NCI-H1092 (cell line): ENCODE measurements around the gene HOXB5.
A peak's percentile ranks its signal among the peaks of the same experiment; 100 is the strongest.

Experiments
- DNase-seq: peaks from one replicate; lab custom pipeline; 2025; lab: John Stamatoyannopoulos, UW

HOXB5 gene

DNA sequence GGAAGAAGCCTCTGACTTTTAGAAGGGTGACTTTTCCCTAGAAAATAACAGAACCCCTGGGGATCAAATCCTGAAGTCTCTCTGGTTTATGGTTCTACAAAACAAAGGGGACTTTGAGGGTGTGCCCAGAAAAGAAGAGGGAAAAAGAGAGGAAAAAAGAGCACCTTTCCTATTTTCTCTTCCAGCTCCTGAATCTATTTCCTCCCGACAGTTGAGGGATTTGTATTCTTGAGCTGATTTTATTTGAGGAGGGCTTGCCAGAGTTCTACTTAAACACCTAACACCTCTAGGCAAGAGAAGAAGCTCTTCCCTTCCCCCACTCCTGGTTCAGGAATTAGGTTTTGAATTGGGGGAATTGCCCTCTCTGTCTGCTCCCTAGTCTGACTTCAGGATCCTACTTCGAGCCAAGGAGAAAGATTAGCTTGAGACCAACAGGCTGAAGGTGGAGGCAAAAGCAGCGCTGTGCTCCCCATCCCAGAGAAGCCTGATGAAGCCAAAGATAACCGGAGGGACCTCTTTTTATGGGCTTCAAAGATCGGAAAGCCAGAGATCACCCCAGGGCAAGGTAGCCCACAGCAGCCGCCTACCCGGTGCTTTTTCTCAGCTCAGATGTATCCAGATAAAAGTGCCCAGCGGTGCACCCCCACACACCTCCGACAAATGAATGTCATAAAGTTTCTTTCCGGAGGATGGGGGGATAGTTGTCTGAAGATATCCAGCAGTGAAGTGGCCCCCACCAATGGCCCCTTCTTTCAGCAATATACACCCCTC lies 4.3 kb downstream of the HOXB5 start:
- no peak for DNase-seq

- no peak for DNase-seq
Measured at GRCh38 chr17:48588528-48588927, 5.1 kb downstream of the HOXB5 start.

DNA sequence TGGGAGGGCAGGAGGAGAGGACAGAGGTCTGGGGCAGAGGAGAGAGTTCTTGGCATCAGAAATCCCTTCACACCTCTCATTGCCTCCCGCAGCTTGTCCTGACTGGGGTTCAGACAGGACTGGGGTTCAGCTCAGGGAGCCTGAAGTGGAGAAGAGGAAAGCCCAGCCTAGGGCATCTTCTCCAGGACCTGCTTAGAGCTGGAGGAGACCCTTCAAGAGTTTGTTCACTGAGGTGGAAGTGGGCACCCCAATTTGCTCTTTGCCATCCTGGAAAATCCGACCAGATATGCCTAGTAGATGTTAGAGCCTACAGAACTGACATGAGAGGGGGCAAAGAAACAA lies 5.5 kb downstream of the HOXB5 start:
- no peak for DNase-seq

- DNase-seq: peak; percentile 96
Measured at GRCh38 chr17:48587276-48588073, 6.1 kb downstream of the HOXB5 start.

DNA sequence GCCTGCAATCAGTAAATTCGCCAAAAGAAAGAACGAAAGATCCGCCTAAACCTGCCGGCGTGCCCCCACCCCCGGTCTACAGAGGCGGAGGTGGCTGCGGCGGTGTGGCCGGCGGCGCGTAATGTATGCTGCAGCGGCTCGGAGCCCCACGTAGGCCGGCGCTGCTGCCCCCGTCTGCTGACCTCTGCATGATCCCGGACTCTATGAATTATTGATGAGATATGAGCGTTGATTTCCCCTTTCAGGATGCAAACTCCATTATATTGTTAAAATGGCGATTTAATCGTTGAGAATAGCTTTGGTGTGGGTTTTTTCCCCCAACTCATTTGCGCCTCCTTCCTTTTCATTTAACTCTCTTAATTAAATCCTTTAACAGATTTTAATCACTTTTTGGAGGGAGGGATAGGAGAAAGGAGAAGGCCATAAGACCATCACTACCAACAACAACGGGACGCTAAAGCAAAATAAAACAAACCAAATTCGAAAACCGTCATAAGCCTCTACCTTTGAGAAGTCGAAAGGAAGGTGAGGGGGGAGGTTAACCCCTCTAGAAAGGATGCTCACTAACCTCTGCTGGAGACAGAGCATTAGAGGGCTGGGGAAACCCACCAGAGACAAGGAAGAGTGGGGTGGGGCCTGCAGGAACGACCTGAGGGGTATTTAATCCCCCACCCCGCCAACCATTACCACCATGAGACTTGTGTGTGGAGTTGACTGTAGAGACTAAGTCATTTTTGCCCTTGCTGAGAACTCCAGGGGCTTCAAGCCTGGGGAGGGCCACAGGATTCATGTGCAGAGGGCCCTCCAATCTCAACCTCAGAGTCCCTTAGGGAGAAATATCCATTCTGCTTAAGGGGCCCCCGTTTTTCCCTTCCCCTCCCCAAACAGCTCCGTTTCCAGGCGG lies 7.0 kb downstream of the HOXB5 start:
- peak; percentile 70 for DNase-seq

DNA sequence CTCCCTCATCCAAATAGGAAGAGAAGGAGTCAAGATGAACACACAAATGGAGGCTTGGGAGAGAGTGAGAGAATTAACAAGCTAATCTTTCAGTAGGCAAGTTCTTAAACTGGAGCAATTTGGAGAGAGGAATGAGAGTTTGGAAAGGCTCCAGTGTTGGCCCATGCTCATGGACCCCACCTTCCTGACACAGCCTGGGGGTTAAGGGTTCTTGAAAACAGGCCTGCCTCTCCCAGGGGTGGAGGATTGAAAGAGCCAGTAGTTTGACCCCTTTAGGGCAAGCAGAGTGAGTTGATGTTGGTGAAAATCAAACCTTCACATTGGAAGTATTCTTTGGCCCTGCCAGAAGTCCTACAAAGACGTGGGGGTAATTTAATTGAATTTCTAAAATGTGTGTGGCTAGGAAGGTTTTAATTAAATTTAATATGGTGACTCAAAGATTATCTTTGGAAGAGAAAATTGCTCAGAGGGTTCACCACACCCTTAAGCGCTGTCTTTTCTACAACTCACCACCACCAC lies 9.3 kb downstream of the HOXB5 start:
- DNase-seq: no peak

GRCh38 chr17:48583708-48584222 lies 9.8 kb downstream of the HOXB5 start:
- DNase-seq: no peak

DNA sequence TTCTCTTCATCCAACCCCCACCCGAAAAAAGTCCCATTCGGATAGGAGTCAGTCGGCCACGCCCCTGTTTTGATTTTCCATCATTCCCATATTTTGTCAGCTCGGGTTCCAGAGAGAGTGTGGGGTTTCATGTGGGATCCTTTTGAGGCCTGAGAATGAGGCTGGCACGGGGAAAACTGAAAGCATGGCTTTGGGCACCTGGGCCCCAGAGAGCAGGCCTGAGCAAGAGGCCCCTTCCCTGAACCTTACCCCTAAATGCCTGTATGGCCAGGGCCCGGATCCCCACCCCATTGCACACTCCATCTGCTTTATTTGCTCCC lies 10.9 kb downstream of the HOXB5 start:
- no peak for DNase-seq

DNA sequence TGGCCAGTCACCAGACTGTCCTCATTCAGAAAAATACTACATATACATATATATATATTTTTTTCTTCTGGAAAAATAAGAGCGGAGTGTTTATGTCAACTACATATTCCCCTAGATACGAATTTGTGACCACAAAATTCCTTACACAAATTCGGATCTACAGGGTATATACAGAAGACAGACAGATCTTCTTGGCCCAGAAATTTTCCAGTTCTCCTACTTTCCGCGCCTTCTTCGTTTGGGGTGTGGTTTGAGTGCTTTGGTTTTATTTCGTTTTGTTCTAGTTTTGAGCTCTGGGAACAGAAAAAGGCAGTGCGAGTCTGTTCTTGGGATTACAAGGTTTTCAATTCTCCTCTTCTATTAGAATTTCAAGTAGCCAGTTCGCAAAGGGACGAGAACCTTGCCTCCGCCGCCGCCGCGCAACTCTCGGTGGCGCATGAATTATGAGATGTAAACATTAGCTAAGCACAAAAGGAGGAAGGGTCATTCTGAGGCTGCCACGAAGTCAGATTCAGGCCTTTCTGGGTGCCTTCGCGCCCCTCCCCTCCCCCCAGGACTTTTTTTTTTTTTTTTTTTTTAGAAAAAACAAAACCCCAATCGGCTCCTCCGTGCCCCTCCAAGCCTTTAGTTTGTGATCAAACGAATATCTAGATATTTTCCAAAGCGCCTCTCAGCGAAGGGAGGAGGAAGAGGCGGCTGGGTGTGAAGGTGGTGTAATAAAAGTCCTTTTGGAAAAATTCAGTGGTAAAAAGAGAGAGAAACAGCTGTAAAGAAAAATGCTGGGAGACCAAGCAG lies 13.6 kb downstream of the HOXB5 start:
- peak; percentile 56 for DNase-seq

- DNase-seq: no peak
Measured at GRCh38 chr17:48579471-48579759, 14.2 kb downstream of the HOXB5 start.

- DNase-seq: peak; percentile 58
Measured at GRCh38 chr17:48578616-48579470, 14.7 kb downstream of the HOXB5 start.

DNA sequence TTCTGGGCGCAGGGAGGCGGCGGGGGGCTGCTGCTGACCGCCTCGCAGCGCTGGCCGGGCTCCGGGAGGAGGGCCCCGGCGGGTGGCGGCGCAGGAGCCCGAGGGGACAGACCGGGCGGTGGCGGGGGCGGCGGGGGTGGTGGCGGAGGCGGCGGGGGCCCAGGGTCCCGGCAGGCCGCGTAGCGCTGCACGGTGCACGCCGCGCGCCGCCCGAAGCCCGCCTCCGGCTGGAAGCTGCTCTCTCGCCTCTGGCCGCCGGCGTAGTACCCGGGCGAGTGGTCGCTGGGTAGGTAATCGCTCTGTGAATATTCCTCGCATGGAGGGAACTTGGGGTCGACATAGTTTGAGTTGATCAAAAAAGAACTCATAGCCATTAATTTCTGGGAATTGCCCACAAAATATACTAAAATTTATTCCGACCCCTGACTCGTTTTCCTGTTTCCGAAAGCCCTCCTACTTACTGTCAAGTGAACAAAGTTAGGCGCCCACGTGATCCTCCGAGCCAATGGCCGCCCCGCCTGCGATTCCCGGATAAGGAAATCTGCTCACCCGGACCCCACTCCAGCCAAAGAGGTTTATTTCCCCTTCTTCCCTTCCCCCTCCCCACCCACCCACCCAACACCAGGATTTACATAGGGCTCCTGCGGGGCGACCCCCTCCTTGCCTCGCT lies 15.5 kb downstream of the HOXB5 start, which contains the start of gene HOXB4:
HOXB4 (minus strand) TSS at position 405 of the 670 bp plus-strand sequence; CDS start at position 374, 31 bp downstream.
- DNase-seq: peak; percentile 68

DNA sequence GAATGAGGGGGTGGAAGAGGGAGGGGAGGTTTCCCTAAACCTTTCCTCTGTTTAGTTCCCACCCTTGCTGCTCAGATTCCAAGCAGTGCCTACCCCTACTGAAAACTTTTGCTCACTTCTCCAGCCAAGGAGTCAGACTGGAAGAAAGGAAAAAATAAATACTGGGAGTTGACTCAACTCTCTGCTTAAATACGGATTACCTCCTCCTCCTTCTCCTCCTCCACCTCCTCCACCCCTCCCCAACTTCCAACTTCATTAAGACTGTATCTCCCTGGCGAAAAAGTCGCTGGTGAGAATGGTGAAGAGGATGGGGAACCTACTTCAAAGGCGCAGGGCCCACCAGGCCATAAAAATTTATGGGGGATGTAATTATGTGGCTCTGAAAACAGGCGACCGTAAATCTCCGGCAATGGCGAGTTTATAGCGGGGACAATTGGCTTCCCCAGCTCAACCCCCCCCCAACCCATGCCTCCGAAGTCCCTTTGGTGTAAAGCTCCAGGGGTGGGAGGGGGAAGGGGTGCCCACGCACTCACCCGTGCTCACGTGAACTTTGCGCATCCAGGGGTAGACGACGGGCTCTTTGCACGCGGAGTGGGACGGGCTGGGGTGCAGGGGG lies 16.1 kb downstream of the HOXB5 start:
- DNase-seq: no peak

GRCh38 chr17:48576479-48577309 lies 16.9 kb downstream of the HOXB5 start:
- DNase-seq: no peak

GRCh38 chr17:48575673-48576478 lies 17.7 kb downstream of the HOXB5 start:
- DNase-seq: no peak

DNA sequence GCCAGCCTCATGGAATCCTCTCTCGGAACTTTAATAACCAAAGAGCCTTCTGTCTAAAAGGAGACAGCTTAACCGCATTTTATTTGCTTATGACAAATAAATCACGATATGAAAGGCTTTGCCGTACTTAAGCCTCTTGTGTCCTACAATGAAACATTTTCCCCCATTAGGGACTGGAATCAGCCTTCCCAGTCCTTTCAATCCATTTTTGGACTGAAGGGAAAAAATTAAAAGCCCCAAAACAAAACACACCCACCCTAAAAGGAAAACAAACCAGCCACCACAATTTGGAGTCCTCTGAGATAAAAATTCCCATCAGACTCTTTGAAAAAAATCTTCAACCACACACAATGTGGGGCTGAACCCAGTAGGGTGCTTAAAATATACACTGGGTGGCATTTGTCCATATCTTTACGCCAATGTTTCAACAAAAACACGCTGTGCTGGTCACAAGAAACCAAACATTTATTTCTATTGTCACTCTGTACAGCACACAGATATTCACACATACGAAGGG lies 18.5 kb downstream of the HOXB5 start:
- DNase-seq: peak; percentile 83

DNA sequence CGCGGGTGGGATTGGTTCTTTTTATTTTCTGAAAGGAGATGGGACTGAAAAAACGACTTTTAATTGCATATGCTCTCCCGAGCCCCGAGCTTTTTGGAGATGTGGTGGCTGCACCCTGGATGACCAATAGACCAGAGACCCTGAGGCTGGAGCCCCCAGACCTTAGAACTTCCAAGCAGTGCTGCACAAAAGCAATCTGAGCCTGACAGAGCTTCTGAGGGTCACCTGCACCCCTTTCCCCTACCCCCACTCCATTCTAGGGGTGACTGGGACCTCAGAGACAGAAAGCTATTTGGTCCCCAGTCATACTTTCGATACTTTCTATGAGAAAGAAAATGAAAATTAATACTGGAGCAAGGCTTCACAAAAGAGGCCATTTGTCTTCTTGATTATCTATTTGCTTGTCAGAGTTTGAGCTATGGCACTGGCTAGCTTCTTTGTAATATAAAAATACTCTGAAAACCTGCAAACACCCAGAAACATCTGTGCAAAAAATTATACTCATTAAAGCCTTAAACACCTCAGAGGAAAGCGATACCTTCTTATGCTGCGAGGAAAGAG lies 19.0 kb downstream of the HOXB5 start:
- DNase-seq: no peak
